Endothelial cell of umbilical vein (primary cell): ENCODE results near the gene LHX5. TPM values are rescaled to one million over a fixed set of nuclear protein-coding genes. Genes with fewer than 3 reads are reported as not detected.

Experiments used
- BruUV-seq: library from RNA; stranded (reverse); fragments of 400-500 nt; replicated peaks from 2 replicates; lab custom pipeline; 2021; lab: Mats Ljungman, UMichigan
- CTCF ChIA-PET: fragments of 300-600, 350-600 bp; sonication (Branson Sonifier 250); formaldehyde crosslinking; loops from one replicate; lab custom pipeline; 2021; ENCODE audit warnings: antibody characterized with exemption, inconsistent platforms; lab: Charles Lee
- POLR2A ChIA-PET: fragments of 300-600, 350-600 bp; sonication (Branson Sonifier 250); formaldehyde crosslinking; loops from one replicate; lab custom pipeline; 2021; ENCODE audit warnings: antibody characterized with exemption, inconsistent platforms; lab: Charles Lee
- DNase-seq: peaks from one replicate; pipeline ENCODE4 v3.0.0-alpha.2; 2011; ENCODE audit warnings: low read depth, low spot score
- FAIRE-seq: peaks from 2 replicates; lab custom pipeline; 2011; peaks lifted over from hg19 to GRCh38; lab: Jason Lieb, UNC
- H2AFZ ChIP-seq: 2 replicates; pipeline ENCODE4 v1.6.0; 2012; ENCODE audit warnings: low read depth, low read length, control low read depth, inconsistent platforms
- H3K27ac ChIP-seq: 2 replicates; pipeline ENCODE4 v1.5.1; 2011; ENCODE audit warnings: low read depth, mild to moderate bottlenecking, control low read depth, low read length, moderate library complexity; ENCODE audit not compliant: insufficient read depth
- H3K27me3 ChIP-seq, 2 experiments: 2 replicates each; pipeline versions ENCODE4 v1.6.0 to v1.6.1; 2011; ENCODE audit warnings: low read length in 2 of 2, mixed read lengths in 1 of 2; ENCODE audit not compliant: control insufficient read depth in 2 of 2, insufficient read depth in 2 of 2
- H3K36me3 ChIP-seq, 2 experiments: 2 replicates in 1 of 2; 3 replicates in 1 of 2; pipeline ENCODE4 v1.5.1; 2011; ENCODE audit warnings: low read length in 2 of 2, mild to moderate bottlenecking in 1 of 2, moderate library complexity in 1 of 2; ENCODE audit not compliant: control insufficient read depth in 2 of 2, insufficient read depth in 2 of 2; ENCODE audit errors: extremely low read depth in 1 of 2
- H3K4me1 ChIP-seq: 3 replicates; pipeline ENCODE4 v1.5.1; 2011; ENCODE audit warnings: mild to moderate bottlenecking, low read length; ENCODE audit not compliant: control insufficient read depth, insufficient read depth; ENCODE audit errors: extremely low read depth
- H3K4me2 ChIP-seq: 2 replicates; pipeline ENCODE4 v1.6.1; 2011; ENCODE audit warnings: low read length, control low read depth, mixed read lengths; ENCODE audit not compliant: insufficient read depth
- H3K4me3 ChIP-seq, 3 experiments: fragments of 200-600 bp in 1 of 3; sonication (generic), shearing (Covaris generic) in 1 of 3; replicated peaks in 1 of 3; 2 replicates each; pipeline ENCODE4 v1.5.1; 2011 to 2016; ENCODE audit warnings: control low read depth in 3 of 3, low read length in 3 of 3, mild to moderate bottlenecking in 2 of 3, inconsistent platforms in 1 of 3, low read depth in 1 of 3, moderate library complexity in 1 of 3; ENCODE audit not compliant: insufficient read depth in 1 of 3
- H3K79me2 ChIP-seq: 2 replicates; pipeline ENCODE4 v1.6.0; 2012; ENCODE audit warnings: low read length, inconsistent platforms; ENCODE audit not compliant: control insufficient read depth, insufficient read depth
- H3K9ac ChIP-seq: replicated peaks from 2 replicates; pipeline ENCODE3; 2011; ENCODE audit warnings: low read length, control low read depth; ENCODE audit not compliant: insufficient read depth; ENCODE audit errors: extremely low read depth
- H3K9me1 ChIP-seq: replicated peaks from 3 replicates; pipeline ENCODE4 v1.6.0; 2011; ENCODE audit warnings: mild to moderate bottlenecking, low read length; ENCODE audit not compliant: control insufficient read depth, insufficient read depth; ENCODE audit errors: extremely low read depth
- H3K9me3 ChIP-seq: replicated peaks from 2 replicates; pipeline ENCODE4 v1.5.1; 2012; ENCODE audit warnings: low read length, inconsistent platforms; ENCODE audit not compliant: control insufficient read depth, insufficient read depth
- H4K20me1 ChIP-seq: replicated peaks from 2 replicates; pipeline ENCODE3; 2011; ENCODE audit warnings: mild to moderate bottlenecking, low read length; ENCODE audit not compliant: control insufficient read depth, insufficient read depth; ENCODE audit errors: extremely low read depth
- EZH2 ChIP-seq: IDR thresholded peaks from 2 replicates; pipeline ENCODE4 v1.6.1; 2012; ENCODE audit warnings: borderline replicate concordance, low read depth, mild to moderate bottlenecking, moderate library complexity, low read length, inconsistent platforms; ENCODE audit not compliant: severe bottlenecking
- FOS ChIP-seq: IDR thresholded peaks from 2 replicates; pipeline ENCODE4 v1.6.1; 2011; ENCODE audit warnings: mild to moderate bottlenecking, low read length, moderate library complexity, borderline replicate concordance; ENCODE audit not compliant: insufficient read depth
- JUN ChIP-seq: IDR thresholded peaks from 2 replicates; pipeline ENCODE4 v1.6.1; 2011; ENCODE audit warnings: borderline replicate concordance, low read depth; ENCODE audit not compliant: insufficient read length, insufficient read depth
- MAX ChIP-seq: IDR thresholded peaks from 2 replicates; pipeline ENCODE4 v1.6.1; 2011; ENCODE audit not compliant: insufficient read depth, insufficient read length
- POLR2A ChIP-seq: IDR thresholded peaks from 2 replicates; pipeline ENCODE4 v1.6.1; 2012; ENCODE audit warnings: low read depth, mild to moderate bottlenecking, control low read depth, low read length
- dilution Hi-C: fragments of 300-500 bp; cut with MboI; formaldehyde crosslinking; loops from one replicate; pipeline ENCODE4 v1.15.0; 2019; ENCODE audit warnings: low sequenced_read_pairs; ENCODE audit not compliant: extremely low pct_ligation_motif_present
- intact Hi-C: fragments of 100-400 bp; cut with micrococcal nuclease; formaldehyde crosslinking; loops from one replicate; pipeline ENCODE4 v1.10.0; 2022
- polyA plus RNA-seq, 4 experiments: library from polyadenylated mRNA; depleted of rRNA in 3 of 4; stranded (reverse) in 3 of 4; unstranded in 1 of 4; fragments of >200 nt; gene quantifications; 2 replicates each; pipeline versions ENCODE4 v1.2.1 to v1.2.3, GENCODE V29; 2011 to 2012; ENCODE audit warnings: missing spikeins in 1 of 4
- total RNA-seq: library from RNA; stranded (reverse); gene quantifications from 2 replicates; pipeline ENCODE4 v1.2.3, GENCODE V29; 2021
- TF ChIP-seq, protein P1 (sequence below), 2 donors: IDR thresholded peaks; 1 replicate in 1 of 2; 2 replicates in 1 of 2; pipeline ENCODE4 v1.5.1; 2011; ENCODE audit warnings: low read length in 2 of 2, mild to moderate bottlenecking in 2 of 2, moderate library complexity in 2 of 2, control low read depth in 1 of 2, inconsistent platforms in 1 of 2, low read depth in 1 of 2; ENCODE audit not compliant: insufficient read depth in 1 of 2; ENCODE audit errors: extremely low read depth in 1 of 2

LHX5 gene
- total and polyA plus RNA-seq, 2 donors (not counting 3 experiments of a cell fraction or from before 2014, with no cell fraction given) = not detected

DNA sequence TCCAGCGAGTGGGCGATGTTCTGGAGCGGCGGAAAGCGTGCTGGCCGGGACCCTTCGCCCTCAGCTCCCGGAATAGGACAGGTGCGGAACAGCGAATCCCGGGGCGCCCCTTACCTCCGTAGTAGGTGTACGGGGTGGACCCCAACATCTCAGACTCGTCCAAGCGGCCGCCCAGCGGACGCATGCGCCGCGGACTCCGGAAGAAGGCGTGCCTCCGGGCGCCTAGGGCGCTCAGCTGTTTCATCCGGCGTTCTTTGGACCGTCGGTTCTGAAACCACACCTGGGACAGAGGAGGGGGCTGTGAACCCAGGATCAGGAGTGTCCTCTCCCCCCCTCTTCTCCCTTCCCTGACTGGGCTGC, 4.5 kb downstream of the LHX5 start:
- Histone ChIP-seq H3K9me3 (no peaks in the 10 kb centered on the region), H3K9ac (no peak overlapping the region), H3K27me3 (peaks cover 78 to 96% of the 10 kb centered on the region in 2 experiments), H4K20me1 (no peaks in the 10 kb centered on the region), H2AFZ (no peak overlapping the region), H3K4me2 (no peak overlapping the region), H3K27ac (no peak overlapping the region), H3K4me1 (no peaks in the 10 kb centered on the region), H3K36me3 (no peaks in the 10 kb centered on the region), H3K9me1 (no peaks in the 10 kb centered on the region), H3K4me3 (no peak overlapping the region), H3K79me2 (no peaks in the 10 kb centered on the region)
- ChIA-PET CTCF (no interaction called here), POLR2A (no interaction called here)
- dilution Hi-C loops = no loop called here
- TF ChIP-seq EZH2 = no peak
- no peak for TF ChIP-seq FOS
- TF ChIP-seq JUN = no peak
- TF ChIP-seq, protein P1, sequence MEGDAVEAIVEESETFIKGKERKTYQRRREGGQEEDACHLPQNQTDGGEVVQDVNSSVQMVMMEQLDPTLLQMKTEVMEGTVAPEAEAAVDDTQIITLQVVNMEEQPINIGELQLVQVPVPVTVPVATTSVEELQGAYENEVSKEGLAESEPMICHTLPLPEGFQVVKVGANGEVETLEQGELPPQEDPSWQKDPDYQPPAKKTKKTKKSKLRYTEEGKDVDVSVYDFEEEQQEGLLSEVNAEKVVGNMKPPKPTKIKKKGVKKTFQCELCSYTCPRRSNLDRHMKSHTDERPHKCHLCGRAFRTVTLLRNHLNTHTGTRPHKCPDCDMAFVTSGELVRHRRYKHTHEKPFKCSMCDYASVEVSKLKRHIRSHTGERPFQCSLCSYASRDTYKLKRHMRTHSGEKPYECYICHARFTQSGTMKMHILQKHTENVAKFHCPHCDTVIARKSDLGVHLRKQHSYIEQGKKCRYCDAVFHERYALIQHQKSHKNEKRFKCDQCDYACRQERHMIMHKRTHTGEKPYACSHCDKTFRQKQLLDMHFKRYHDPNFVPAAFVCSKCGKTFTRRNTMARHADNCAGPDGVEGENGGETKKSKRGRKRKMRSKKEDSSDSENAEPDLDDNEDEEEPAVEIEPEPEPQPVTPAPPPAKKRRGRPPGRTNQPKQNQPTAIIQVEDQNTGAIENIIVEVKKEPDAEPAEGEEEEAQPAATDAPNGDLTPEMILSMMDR (IDR thresholded peaks at IDR 0.05; ENCODE audit: extremely low read depth in 1 of 2, insufficient read depth in 1 of 2, low read depth in 1 of 2, low read length in 2 of 2) = no peak
- no peak for TF ChIP-seq POLR2A
- TF ChIP-seq MAX = no peak
- intact Hi-C loops = no loop called here
- no peak for FAIRE-seq
- no peak for DNase-seq
- no TSS peak for BruUV-seq
